Measurements from ENCODE around the gene TMEM50B. TPM values are rescaled to one million over a fixed set of nuclear protein-coding genes. Genes with fewer than 3 reads are reported as not detected.
"Not testable (repeated sequence)": the region's sequence is repeated elsewhere in the genome, so short reads cannot be mapped to it uniquely, and the experiment has no call there.

TMEM50B gene
- total and polyA plus RNA-seq, 8 donors = 20.3 to 97.3 (median 46.8) TPM

DNA sequence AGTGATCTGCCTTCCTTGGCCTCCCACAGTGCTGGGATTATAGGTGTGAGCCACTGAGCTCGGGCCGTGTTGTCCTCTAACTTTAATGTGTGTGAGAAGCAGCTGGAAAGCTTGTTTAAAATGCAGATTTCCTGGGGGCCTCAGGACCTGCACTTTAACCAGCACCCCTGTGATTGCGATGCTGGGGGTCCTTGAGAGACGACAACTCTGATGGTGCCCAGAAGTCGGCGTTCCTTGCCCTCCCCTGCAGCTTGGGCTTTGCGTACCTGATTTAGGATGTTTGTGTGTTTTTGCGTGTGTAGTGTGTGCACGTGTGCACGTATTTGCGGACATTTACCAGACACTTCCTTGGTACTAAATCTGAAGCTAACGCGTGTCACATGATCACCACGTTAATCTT, 65.7 kb downstream of the TMEM50B start:
- Histone ChIP-seq H3K27ac (peak overlapping the region in 3 of 5 donors; percentile 65 to 80 (median 78)), H3K9me3 (no peaks in the 10 kb centered on the region), H3K4me3 (no peak overlapping the region), H3K27me3 (no peaks in the 10 kb centered on the region), H3K4me1 (peaks cover 30 to 74% (median 56%) of the 10 kb centered on the region in 4 donors), H3K36me3 (peaks cover 11 to 60% (median 50%) of the 10 kb centered on the region in 4 donors)
- no peak for TF ChIP-seq POLR2AphosphoS5 (IDR thresholded peaks at IDR 0.05)
- TF ChIP-seq EP300 (IDR thresholded peaks at IDR 0.05) = no peak
- TF ChIP-seq, protein P1, sequence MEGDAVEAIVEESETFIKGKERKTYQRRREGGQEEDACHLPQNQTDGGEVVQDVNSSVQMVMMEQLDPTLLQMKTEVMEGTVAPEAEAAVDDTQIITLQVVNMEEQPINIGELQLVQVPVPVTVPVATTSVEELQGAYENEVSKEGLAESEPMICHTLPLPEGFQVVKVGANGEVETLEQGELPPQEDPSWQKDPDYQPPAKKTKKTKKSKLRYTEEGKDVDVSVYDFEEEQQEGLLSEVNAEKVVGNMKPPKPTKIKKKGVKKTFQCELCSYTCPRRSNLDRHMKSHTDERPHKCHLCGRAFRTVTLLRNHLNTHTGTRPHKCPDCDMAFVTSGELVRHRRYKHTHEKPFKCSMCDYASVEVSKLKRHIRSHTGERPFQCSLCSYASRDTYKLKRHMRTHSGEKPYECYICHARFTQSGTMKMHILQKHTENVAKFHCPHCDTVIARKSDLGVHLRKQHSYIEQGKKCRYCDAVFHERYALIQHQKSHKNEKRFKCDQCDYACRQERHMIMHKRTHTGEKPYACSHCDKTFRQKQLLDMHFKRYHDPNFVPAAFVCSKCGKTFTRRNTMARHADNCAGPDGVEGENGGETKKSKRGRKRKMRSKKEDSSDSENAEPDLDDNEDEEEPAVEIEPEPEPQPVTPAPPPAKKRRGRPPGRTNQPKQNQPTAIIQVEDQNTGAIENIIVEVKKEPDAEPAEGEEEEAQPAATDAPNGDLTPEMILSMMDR (IDR thresholded peaks at IDR 0.05) = no peak
- no peak for TF ChIP-seq POLR2A (IDR thresholded peaks at IDR 0.05)
- DNase-seq = no peak
- intact Hi-C loops (cut with DNase I; ENCODE audit: low total_unique reads) = no loop called here
- 83 to 92% (median 86%) methylated on average over 14 of the region's 14 CpGs for WGBS, 5 donors

DNA sequence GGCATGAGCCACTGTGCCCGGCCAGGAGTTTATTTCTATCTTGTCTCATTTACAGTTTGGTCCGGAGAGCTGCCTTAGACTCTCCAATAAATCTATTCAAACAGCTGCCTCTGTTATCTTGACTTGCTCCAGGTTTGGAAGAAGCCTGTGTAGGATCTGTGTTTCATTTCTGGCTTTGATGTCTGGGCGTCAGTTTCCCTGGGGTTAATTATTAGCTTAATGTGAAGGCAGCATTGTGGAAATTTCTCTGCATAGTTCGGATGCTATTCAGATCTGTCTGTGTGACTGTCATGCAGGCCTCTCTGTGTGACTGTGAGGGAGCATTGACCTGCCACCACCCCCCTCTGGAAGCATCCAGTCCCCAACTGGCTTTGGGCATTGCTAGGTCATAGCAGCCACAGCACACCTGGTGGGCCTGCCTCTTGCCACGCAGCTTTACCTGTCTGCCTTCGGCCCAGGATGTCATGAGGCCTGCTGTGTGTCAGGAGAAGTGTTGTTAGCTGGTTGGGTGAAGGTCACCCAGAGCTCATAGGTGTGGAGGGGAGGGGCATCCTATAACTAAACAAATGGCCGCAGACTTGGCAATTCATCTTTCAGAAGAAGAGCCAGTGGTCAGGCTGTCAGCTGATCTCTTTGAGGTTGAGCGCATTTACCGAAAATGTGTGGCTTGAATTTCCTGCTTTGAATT, 66.8 kb downstream of the TMEM50B start:
- Histone ChIP-seq H3K9me3 (no peaks in the 10 kb centered on the region), H3K36me3 (peaks cover 11 to 51% (median 45%) of the 10 kb centered on the region in 4 donors), H3K27me3 (no peaks in the 10 kb centered on the region), H3K27ac (peak overlapping the region; percentile 11 to 80 (median 77)), H3K4me3 (no peak overlapping the region), H3K4me1 (peaks cover 23 to 73% (median 51%) of the 10 kb centered on the region in 4 donors)
- peak in 1 of 3 donors; percentile 15 for TF ChIP-seq POLR2AphosphoS5 (IDR thresholded peaks at IDR 0.05)
- no peak for TF ChIP-seq EP300 (IDR thresholded peaks at IDR 0.05)
- peak; percentile 37 to 60 for DNase-seq
- 28 to 51% (median 30%) methylated on average over 9 of the region's 9 CpGs for WGBS, 5 donors
- intact Hi-C loops (cut with DNase I; ENCODE audit: low total_unique reads) = no loop called here

DNA sequence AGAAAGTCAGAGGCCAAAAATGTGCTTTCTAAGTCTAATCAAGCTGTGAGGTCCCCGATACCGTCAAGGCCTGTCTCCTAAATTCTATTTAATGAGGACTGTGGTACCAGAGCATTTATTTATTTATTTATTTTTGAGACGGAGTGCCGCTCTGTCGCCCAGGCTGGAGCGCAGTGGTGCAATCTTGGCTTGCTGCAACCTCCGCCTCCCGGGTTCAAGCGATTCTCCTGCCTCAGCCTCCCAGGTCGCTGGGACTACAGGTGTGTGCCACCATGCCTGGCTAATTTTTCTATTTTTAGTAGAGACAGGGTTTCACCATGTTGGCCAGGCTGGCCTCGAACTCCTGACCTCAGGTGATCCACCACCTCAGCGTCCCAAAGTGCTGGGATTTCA, 67.3 kb downstream of the TMEM50B start:
- Histone ChIP-seq H3K27ac (peak overlapping the region; percentile 11 to 80 (median 77)), H3K36me3 (peaks cover 11 to 47% (median 42%) of the 10 kb centered on the region in 4 donors), H3K4me1 (peaks cover 24 to 75% (median 50%) of the 10 kb centered on the region in 4 donors)
- 65 to 79% (median 75%) methylated on average over 12 of the region's 12 CpGs for WGBS, 5 donors
- H3K4me3 ChIP-seq; H3K27me3 ChIP-seq; intact Hi-C loops (cut with DNase I; ENCODE audit: low total_unique reads); DNase-seq; H3K9me3 ChIP-seq: not testable (repeated sequence)

DNA sequence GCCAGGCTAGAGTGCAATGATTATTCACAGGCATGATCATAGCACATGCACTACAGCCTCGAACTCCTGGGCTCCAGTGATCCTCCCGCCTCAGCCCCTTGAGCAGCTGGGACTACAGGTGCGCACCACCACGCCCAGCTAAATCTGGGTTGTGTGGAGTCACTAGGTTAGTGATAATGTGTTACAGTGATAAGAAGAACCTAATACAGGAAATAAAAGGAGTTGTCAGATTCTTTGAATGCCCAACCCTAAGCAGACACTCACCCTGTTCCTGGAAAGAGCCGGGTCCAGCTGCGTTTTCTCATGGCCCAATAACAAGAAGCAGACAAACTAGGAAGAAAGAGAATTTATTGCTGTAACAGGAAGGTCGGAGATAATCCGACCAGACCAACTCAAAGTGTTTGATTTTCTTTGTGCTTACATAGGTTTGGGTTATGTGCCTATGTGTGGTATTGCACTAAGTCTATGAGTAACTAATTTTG, 67.8 kb downstream of the TMEM50B start:
- DNase-seq = peak; percentile 56 to 82
- Histone ChIP-seq H3K36me3 (peaks cover 11 to 42% (median 38%) of the 10 kb centered on the region in 4 donors), H3K4me3 (no peak overlapping the region), H3K27me3 (no peaks in the 10 kb centered on the region), H3K4me1 (peaks cover 28 to 80% (median 54%) of the 10 kb centered on the region in 4 donors), H3K9me3 (no peaks in the 10 kb centered on the region), H3K27ac (peak overlapping the region in 4 of 5 donors; percentile 52 to 80 (median 72))
- peak in 2 of 3 donors; percentile 25 to 60 for TF ChIP-seq POLR2AphosphoS5 (IDR thresholded peaks at IDR 0.05)
- no peak for TF ChIP-seq POLR2A (IDR thresholded peaks at IDR 0.05)
- no peak for TF ChIP-seq EP300 (IDR thresholded peaks at IDR 0.05)
- WGBS, 5 donors = 28 to 58% (median 39%) methylated on average over 8 of the region's 8 CpGs
- intact Hi-C loops (cut with DNase I; ENCODE audit: low total_unique reads) = no loop called here

DNA sequence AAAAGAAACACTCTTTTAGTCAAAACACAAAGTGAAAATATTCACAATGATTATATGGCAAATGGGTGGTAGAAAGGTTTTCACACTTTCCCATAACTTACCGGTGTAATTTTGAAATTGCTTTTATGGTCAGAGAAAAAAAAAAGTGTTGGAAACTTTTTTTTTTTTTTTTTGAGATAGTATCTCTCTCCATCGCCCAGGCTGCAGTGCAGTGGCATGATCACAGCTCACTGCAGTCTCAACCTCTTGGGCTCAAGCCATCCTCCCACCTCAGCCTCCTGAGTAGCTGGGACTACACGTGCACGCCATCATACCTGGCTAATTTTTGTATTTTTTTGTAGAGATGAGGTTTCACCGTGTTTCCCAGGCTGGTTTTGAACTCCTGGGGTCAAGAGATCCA, 73.3 kb downstream of the TMEM50B start:
- Histone ChIP-seq H3K27me3 (no peaks in the 10 kb centered on the region), H3K27ac (peak overlapping the region in 4 of 5 donors; percentile 13 to 97 (median 96)), H3K4me3 (peak overlapping the region in 1 of 4 donors; percentile 64), H3K36me3 (peaks cover 0 to 11% (median 7%) of the 10 kb centered on the region in 4 donors), H3K9me3 (no peaks in the 10 kb centered on the region), H3K4me1 (peaks cover 30 to 72% (median 57%) of the 10 kb centered on the region in 4 donors)
- no peak for TF ChIP-seq EP300 (IDR thresholded peaks at IDR 0.05)
- no peak for TF ChIP-seq POLR2A (IDR thresholded peaks at IDR 0.05)
- no peak for TF ChIP-seq POLR2AphosphoS5 (IDR thresholded peaks at IDR 0.05)
- TF ChIP-seq, protein P1 (IDR thresholded peaks at IDR 0.05) = no peak
- intact Hi-C loops (cut with DNase I; ENCODE audit: low total_unique reads) = no loop called here
- DNase-seq = no peak
- WGBS, 5 donors = 59 to 76% (median 66%) methylated on average over 5 of the region's 5 CpGs

Data from stomach (tissue), 9 donors.